A673 (cell line): ENCODE results near the gene SRRM4. TPM values are rescaled to one million over a fixed set of nuclear protein-coding genes. Genes with fewer than 3 reads are reported as not detected.

Source experiments
- BruUV-seq: library from RNA; stranded (reverse); fragments of 400-500 nt; replicated peaks from 2 replicates; lab custom pipeline; 2021; lab: Mats Ljungman, UMichigan
- CTCF ChIA-PET: fragments of 300-600 bp; sonication (Branson Sonifier 250); formaldehyde crosslinking; loops from one replicate; lab custom pipeline; 2022; ENCODE audit warnings: antibody characterized with exemption; lab: Charles Lee
- POLR2A ChIA-PET: fragments of 300-600 bp; sonication (Branson Sonifier 250); formaldehyde crosslinking; loops from one replicate; lab custom pipeline; 2022; ENCODE audit warnings: antibody characterized with exemption; ENCODE audit not compliant: low non-redundant PET; lab: Charles Lee
- DNase-seq: peaks from one replicate; pipeline ENCODE4 v3.0.0-alpha.2; 2015; ENCODE audit warnings: low spot score
- H3K27ac ChIP-seq: fragments of 200-600 bp; sonication (generic); 2 replicates; pipeline ENCODE4 v1.5.1; 2016; ENCODE audit warnings: mixed run types, low read depth, mild to moderate bottlenecking, mixed read lengths, antibody characterized with exemption, low read length; ENCODE audit not compliant: poor library complexity, severe bottlenecking
- H3K27me3 ChIP-seq: fragments of 200-600 bp; sonication (generic); replicated peaks from 2 replicates; pipeline ENCODE4 v1.6.1; 2017; ENCODE audit warnings: mixed run types, low read depth, mild to moderate bottlenecking, mixed read lengths, antibody characterized with exemption, low read length; ENCODE audit not compliant: insufficient read depth, poor library complexity
- H3K36me3 ChIP-seq: fragments of 200-600 bp; sonication (generic); 2 replicates; pipeline ENCODE4 v1.6.1; 2016; ENCODE audit warnings: mixed run types, mild to moderate bottlenecking, mixed read lengths, antibody characterized with exemption, low read length; ENCODE audit not compliant: insufficient read depth, poor library complexity, severe bottlenecking
- H3K4me1 ChIP-seq: fragments of 200-600 bp; sonication (generic); 2 replicates; pipeline ENCODE4 v1.6.1; 2017; ENCODE audit warnings: mixed run types, mild to moderate bottlenecking, mixed read lengths, antibody characterized with exemption, low read length; ENCODE audit not compliant: insufficient read depth, poor library complexity, severe bottlenecking
- H3K4me3 ChIP-seq: fragments of 200-600 bp; sonication (generic); 2 replicates; pipeline ENCODE4 v1.5.1; 2016; ENCODE audit warnings: low read depth, mixed run types, mild to moderate bottlenecking, mixed read lengths, low read length; ENCODE audit not compliant: poor library complexity, severe bottlenecking
- H3K9me3 ChIP-seq: fragments of 200-600 bp; sonication (generic); 2 replicates; pipeline ENCODE4 v1.6.1; 2016; ENCODE audit warnings: mixed run types, low read depth, mild to moderate bottlenecking, mixed read lengths, antibody characterized with exemption, low read length; ENCODE audit not compliant: poor library complexity, severe bottlenecking
- EZH2 ChIP-seq: fragments of 200-600 bp; sonication (generic); IDR thresholded peaks from 2 replicates; pipeline ENCODE4 v1.6.1; 2017; ENCODE audit warnings: borderline replicate concordance, low read depth, mild to moderate bottlenecking, mixed read lengths, antibody characterized with exemption, low read length; ENCODE audit not compliant: poor library complexity, severe bottlenecking
- intact Hi-C: fragments of 100-400 bp; cut with micrococcal nuclease; formaldehyde crosslinking; loops from one replicate; pipeline ENCODE4 v1.10.0; 2022; ENCODE audit not compliant: unreplicated experiment
- total RNA-seq: library from RNA; stranded (reverse); gene quantifications from 2 replicates; pipeline ENCODE4 v1.2.3, GENCODE V29; 2021
- TF ChIP-seq, protein P1 (sequence below): fragments of 300-800, 200-600 bp; sonication (generic); conservative IDR thresholded peaks from 2 replicates; pipeline ENCODE4 v1.5.1; 2017; ENCODE audit warnings: low read depth, mild to moderate bottlenecking, antibody characterized with exemption, low read length, moderate library complexity, mixed read lengths

Gene SRRM4
- total RNA-seq, 1 experiment from 2014 or later, result not detected

DNA sequence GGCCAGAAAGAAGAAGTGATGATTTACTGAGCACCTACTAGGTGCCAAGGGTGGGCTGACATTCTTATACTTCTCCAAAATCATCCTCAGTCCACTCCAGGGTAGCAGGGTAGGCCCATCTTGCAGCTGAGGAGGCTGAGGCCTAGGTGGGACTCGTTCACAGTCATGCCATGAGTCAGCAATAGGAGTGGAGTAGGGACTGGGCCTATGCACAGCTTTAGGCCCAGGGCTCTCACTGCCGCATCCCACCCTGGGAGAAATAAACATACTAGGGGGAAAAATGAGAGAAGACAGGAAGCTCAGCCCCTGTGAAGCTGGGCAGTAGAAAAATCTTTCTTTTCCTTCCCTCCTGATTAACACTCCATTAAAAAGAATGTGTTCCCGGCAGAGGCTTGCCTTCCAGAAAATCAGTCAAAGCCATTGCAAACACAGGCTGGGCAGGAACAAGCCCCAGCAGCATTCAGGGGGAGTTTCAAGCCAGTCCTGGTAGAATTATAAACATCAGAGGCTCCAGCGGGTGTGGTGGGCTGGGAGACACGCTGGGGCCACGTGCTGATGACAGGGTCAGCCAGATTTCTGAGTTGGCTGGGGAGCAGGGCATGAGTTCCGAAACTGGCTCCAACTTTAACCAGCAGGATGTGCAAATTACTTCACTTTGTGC lies 199.2 kb downstream of the SRRM4 start:
- POLR2A ChIA-PET, result no interaction called here
- intact Hi-C loops, result no loop called here
- Histone ChIP-seq H3K4me3 (no peak overlapping the region), H3K9me3 (no peaks in the 10 kb centered on the region), H3K27me3 (peaks cover 53% of the 10 kb centered on the region), H3K27ac (no peak overlapping the region), H3K4me1 (no peaks in the 10 kb centered on the region), H3K36me3 (no peaks in the 10 kb centered on the region)
- TF ChIP-seq EZH2, result no peak
- TF ChIP-seq, protein P1, sequence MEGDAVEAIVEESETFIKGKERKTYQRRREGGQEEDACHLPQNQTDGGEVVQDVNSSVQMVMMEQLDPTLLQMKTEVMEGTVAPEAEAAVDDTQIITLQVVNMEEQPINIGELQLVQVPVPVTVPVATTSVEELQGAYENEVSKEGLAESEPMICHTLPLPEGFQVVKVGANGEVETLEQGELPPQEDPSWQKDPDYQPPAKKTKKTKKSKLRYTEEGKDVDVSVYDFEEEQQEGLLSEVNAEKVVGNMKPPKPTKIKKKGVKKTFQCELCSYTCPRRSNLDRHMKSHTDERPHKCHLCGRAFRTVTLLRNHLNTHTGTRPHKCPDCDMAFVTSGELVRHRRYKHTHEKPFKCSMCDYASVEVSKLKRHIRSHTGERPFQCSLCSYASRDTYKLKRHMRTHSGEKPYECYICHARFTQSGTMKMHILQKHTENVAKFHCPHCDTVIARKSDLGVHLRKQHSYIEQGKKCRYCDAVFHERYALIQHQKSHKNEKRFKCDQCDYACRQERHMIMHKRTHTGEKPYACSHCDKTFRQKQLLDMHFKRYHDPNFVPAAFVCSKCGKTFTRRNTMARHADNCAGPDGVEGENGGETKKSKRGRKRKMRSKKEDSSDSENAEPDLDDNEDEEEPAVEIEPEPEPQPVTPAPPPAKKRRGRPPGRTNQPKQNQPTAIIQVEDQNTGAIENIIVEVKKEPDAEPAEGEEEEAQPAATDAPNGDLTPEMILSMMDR, result no peak
- no TSS peak for BruUV-seq
- CTCF ChIA-PET, result no interaction called here
- no peak for DNase-seq

GRCh38 chr12:119181202-119181601 lies 199.9 kb downstream of the SRRM4 start:
- intact Hi-C loops, result no loop called here
- no peaks in the 10 kb centered on the region for H3K9me3 ChIP-seq
- no peak for DNase-seq
- no peaks in the 10 kb centered on the region for H3K4me1 ChIP-seq
- H3K27me3 ChIP-seq, result peaks cover 46% of the 10 kb centered on the region
- no peak for TF ChIP-seq EZH2
- TF ChIP-seq, protein P1, result no peak
- ChIA-PET CTCF (no interaction called here), POLR2A (no interaction called here)
- H3K4me3 ChIP-seq, result no peak overlapping the region
- BruUV-seq, result no TSS peak
- H3K36me3 ChIP-seq, result no peaks in the 10 kb centered on the region
- H3K27ac ChIP-seq, result no peak overlapping the region

- POLR2A ChIA-PET, result no interaction called here
- CTCF ChIA-PET, result no interaction called here
- Histone ChIP-seq H3K27me3 (peaks cover 39% of the 10 kb centered on the region), H3K4me3 (no peak overlapping the region), H3K9me3 (no peaks in the 10 kb centered on the region), H3K27ac (no peak overlapping the region), H3K36me3 (no peaks in the 10 kb centered on the region), H3K4me1 (no peaks in the 10 kb centered on the region)
- intact Hi-C loops, result no loop called here
- TF ChIP-seq, protein P1, result no peak
- TF ChIP-seq EZH2, result no peak
- no TSS peak for BruUV-seq
- no peak for DNase-seq
Observed at GRCh38 chr12:119181944-119182343, 200.6 kb downstream of the SRRM4 start.
